HG03045 (cell line): Measurements from ENCODE around the gene LUC7L3.

Source experiments
- ATAC-seq: cut with Tn5 transposase; IDR thresholded peaks from one replicate; pipeline ENCODE4 v1.9.1; 2021; ENCODE audit warnings: mild to moderate bottlenecking, moderate library complexity; ENCODE audit not compliant: unreplicated experiment

Gene LUC7L3

DNA sequence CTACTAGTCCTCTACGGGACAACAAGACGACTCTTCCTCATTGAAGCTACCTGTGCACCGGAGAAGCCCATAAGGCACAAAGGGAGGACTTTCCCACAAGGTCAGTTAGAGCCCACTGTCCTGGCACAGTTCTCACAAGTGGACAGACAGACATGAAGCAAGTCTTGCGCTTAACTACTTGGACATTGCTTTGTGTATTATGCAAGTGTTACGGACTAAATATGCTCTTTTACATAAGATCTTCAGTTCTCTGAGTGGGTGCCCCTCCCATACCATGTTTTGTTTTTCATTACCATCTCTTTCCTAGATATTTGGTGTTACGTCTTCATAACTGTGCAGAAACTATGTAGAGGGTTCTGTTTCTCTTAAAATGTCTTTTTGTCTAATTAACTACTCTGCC, 29.8 kb downstream of the LUC7L3 start:
- no peak for ATAC-seq

DNA sequence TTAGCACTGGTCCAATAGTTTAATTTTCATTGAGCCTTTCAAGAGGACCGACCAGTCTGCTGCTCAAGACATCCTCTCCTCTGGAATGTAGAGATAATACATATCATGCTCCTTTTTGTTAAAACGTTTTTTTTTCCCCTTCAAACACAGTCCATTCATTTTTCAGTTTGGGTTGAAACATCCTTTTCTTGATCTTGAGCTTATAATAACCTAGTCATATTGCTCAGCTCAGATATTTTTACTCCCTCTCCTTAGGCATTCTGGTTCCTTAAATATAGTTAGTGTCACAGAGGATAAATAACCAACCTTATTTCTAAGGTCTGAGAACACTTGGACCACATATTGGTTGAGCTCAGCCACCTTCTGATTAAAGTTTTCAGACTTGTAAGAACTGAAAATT, 35.1 kb downstream of the LUC7L3 start:
- ATAC-seq, result no peak

DNA sequence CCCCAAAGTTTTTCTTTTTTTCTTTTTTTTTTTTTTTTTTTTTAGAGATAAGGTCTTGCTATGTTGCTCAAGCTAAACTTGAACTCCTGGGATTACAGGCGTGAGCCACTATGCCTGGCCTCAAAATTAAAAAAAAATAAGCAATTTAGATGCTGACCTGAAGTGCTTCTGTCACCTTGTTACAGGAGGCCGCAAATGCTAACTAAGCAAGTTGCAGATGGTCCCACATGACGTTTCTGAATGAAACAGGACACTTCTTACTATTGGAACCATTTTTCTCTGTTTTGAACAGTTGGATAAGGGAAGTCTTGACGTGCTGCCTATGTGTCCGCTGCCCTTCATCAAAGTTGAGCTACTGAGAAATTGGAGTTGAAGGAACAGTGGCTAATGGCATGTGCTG, 39.1 kb downstream of the LUC7L3 start:
- ATAC-seq, result no peak

DNA sequence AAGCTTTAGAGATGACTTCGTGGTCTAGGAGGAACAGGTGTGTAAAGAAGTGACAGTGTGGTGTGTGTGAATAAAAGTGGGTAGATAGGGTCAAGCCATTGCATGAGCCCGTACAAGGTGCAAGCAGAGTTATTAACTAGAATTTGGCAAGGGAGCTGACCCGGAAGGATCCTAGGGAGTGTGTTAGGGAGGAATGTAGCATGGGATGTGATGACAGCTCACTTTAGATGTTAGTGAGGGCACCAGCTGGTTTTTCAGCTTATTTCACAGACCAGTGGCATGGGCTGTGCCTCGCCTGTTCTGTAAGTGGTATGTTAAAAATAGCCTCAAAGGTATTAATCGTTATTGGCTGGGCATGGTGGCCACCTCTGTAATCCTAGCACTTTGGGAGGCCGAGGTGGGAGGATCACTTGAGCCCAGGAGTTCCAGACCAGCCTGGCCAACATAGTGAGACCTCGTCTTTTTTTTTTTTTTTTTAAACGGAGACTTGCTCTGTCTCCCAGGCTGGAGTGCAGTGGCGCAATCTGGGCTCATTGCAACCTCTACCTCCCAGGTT, 39.7 kb downstream of the LUC7L3 start:
- no peak for ATAC-seq

DNA sequence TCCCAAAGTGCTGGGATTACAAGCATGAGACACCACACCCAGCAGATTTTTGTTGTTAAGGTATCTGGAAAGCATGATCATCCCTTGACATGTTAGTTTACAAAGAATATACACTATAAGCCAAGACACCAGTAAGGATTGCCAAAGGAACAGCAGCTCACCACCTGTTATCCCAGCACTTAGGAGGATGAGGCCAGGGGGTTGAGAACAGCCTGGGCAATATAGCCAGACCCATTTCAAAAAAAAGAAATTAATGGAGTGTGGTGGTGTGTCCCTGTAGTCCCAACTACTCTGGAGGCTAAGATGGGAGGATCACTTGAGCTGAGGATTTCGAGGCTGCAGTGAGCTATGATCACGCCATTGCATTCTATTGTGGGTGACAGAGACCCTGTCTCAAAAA, 42.8 kb downstream of the LUC7L3 start:
- no peak for ATAC-seq

DNA sequence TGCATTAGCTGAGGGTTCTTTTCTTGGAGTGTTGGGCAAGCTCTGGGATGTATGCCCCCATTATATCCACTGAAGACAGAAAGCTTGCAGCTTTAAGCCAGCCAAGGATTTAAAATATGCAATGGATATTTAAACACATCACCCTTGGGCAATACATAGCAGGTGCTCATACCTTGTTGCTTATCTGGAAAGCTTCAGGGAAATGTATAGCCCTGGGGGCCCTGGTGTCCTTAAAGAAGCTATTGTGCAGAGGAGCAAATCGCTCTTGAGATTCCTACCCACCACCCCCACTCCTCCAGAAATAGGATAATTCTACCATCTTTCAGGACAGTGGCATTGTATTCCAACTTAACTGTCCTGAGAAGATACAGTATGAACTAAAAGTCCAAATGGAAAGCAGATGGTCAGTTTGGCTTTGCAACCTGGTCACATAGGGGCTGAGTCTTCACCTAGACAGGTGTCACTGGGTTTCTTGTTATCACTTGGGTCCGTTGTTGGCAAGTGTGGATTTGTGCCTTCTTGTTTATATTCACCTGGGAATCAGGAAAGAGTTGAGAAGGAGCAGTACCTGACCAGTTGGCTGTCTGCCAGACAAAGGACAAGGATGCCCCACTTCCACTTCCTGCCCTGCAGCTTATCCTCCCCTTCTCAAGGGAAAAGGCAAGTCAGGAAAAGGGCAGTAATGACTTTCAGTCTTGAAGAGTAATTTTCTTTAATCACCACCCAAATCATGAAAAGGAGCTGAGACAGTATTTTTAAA, 44.5 kb downstream of the LUC7L3 start:
- no peak for ATAC-seq

DNA sequence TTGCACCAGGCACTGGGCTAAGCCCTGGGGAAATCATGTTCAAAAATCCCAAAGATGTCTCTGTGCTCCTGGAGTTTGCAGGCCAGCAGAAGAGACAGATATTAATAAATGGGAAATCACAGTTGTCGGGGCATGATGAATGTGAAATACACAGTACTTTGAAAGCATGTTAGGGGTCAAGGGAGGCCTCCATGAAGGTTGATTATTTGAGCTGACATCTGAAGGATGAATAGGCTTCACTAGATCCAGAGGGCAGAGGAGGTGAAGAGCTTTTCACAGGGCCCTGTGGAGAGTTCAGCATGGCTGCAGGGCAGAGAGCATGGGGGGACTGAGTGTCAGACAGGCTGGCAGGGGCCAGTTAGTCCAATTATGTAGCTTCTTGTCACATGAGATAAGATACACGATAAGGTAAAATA, 45.3 kb downstream of the LUC7L3 start:
- ATAC-seq, result no peak

DNA sequence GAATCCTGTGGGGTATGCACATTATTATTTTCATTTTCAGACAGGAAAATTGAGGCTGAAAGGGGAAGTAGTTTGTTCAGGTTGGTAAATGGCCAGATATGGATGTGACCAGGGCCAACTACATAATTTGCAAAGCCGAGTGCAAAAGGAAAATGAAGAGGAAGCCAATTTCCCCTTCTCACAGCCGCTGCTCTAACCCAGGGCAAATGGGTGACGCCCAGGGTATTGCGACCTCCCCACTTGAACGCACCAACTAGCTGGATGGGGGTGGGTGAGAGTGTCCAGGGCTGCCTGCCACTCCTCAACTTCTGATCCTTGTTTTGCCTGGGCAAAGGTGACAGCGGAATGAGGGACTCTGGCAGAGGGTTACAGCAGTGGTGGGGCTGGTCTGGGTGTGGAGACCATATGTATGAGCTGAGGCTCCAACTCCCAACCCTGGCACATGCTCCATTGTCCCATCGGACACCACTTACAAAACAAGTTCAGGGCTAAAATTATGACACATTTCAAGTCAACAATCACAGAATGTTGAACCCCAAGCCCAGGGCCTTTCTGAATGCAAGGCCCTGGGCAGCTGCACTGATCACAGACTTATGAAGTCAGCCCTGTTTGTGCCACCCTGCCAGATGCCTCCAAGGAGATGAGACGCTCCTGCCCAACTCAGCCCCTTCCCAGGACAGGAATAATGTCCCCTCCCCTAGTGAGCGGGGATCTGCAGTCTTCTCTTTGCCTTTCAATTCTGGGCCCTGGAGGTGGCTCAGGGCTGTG, 46.2 kb downstream of the LUC7L3 start:
- no peak for ATAC-seq

DNA sequence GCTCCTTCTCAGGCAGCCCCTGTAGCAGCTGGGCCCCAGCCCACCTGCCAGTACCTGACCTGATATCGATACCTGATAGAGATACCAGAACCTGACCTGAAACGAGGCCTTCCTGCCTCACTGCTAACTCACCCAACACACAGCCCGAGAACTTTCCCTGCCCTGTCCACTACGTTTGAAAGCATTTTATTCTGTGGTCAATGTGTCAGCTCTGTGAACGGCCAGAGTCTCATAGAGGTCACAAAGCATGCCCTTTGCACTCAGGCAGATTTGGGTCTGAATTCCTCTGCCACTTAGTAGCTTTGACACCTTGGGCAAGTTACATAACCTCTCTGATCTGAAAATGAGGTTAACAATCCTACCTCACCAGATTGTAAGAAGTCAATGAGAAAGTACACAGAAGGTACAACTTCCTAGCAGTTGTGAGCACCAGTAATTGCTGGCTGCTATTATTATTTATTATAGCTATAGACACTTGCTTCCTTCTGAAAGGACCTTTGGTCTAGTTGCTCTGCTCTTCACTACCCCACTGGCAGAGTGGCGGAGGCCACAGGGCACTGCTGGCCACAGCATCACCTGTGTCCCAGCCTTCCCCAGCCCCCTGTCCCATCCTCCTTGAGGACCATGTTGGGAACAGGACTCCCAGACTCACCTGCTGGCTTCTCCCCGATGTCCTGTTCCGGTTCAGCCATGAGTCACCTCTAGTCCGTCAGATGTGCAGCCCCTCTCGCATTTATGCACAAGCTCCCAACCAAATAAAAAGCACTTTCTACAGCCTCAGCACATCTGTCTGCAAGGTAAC, 47.0 kb downstream of the LUC7L3 start:
- no peak for ATAC-seq

DNA sequence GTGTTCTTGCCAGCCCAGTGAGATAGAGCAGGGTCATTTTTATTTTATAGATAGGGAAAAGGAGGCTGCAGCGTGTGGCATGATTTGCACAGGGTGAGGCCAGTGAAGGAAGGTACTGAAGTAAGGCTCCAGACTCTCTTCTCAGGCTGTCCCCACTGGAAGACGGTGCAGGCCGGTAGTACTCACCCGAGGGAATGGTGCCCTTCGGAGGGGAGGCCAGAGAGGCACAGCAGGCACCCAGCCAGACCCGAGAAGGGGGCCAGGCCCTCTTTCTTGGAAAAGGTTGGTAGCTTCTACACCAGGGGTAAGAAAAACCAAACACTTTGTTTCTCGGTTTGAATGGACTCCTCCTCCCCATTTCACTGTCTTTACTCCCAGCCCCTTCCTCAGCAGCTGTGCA, 47.6 kb downstream of the LUC7L3 start:
- no peak for ATAC-seq

DNA sequence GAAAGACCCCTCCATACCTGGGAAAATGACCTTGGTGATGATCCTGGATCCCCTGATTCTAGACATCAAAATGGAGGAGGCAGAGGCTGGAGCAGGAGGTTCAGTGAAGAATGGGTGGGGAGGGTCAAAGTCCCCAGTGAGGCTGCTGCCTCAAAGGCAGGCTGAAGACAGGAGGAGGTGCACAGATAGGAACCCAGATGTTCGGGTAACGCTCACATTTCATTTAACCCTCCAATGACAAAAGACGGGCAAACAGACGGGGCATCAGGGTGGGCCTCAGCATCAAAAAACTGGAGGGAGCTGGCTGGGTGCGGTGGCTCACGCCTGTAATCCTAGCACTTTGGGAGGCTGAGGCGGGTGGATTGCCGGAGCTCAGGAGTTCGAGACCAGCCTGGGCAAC, 48.0 kb downstream of the LUC7L3 start, which contains the start of gene ANKRD40CL:
Gene ANKRD40CL (minus strand): TSS at position 73 of the 400 bp plus-strand sequence. CDS start 605 bp downstream, outside the sequence.
- no peak for ATAC-seq

DNA sequence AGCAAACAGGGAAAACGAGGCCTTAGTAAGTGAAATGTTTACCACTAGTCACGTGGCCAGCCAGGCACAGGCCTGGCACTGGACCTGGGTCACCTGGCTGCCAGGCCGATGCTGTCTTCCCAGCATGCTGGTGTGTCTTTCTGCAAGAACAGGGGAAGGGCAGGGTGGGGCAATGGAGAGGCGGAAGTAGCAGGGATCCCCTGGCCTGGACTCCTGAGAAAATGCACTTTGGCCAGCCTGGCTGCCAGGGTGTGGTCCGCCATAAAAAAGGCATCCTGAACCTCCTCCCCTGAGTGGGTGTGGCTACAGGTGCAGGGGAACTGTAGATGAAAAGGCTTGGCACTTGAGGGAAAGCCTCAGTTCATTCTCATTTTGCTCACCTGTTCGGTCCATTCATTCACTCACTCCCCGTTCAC, 49.0 kb downstream of the LUC7L3 start:
- no peak for ATAC-seq

DNA sequence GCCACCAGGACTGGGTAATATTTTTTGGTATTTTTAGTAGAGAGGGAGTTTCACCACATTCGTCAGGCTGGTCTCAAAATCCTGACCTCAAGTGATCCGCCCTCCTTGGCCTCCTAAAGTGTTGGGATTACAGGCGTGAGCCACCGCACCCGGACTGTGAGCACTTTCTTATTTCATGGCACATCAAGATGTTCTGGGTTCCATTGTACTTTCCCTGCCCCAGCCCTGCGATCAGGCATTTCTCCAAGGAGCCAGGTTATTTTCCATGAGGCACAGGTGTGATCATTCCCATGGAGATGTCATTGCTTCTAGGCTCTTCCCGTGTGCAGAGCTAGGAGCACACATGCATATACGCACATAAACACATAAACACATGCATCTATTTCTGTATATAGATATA, 50.5 kb downstream of the LUC7L3 start:
- no peak for ATAC-seq

DNA sequence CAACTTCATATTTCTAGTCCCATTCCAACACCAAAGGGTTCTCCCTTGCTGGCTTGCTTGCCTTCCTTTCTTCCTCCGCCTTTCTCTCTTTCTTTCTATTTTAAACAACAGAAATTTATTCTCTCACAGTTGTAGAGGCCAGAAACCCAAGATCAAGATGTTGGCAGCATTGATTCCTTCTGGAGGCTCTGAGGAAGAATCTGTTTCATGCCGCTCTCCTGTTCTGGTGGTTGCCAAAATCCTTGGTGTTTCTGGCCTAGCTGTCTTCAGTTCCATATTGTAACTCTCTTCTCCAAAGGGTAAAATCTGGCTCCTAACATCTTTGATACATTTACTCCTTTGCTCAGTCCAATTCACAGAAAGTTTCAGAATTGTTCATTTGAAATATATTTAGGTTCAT, 50.9 kb downstream of the LUC7L3 start:
- no peak for ATAC-seq

DNA sequence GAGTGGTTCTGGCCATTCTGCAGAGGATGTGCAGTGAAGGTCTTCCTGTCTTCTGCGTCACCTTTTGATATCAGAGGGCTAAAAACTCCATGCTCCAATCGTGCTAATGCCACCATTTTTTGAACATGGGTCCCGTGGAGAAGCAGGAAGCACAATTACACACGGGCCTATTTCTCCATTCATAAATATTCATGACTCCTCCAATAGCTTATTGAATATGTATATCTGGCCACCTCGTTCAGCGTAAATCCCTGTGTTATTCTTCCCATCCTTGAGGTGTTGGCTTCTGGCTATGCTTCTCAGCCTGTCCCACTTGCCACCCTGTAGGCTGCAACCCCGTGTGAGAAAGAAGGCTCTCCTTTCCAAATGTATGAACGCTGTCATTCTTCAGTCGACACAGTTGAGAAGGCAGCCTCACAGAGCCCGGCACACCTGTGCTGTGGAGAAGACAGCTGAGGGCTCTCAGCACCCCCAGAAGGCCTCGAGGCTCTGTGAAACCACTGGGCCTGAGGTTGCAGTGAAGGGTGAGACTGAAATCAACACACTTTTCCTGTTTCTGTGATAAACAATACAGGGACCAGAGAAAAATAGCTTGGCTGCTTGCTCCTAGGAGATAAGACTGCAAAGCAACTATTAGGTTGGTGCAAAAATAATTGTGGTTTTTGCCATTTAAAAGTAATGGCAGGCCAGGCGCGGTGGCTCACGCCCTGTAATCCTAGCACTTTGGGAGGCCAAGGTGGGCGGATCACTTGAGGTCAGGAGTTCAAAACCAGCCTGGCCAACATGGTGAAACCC, 52.8 kb downstream of the LUC7L3 start:
- ATAC-seq, result no peak

DNA sequence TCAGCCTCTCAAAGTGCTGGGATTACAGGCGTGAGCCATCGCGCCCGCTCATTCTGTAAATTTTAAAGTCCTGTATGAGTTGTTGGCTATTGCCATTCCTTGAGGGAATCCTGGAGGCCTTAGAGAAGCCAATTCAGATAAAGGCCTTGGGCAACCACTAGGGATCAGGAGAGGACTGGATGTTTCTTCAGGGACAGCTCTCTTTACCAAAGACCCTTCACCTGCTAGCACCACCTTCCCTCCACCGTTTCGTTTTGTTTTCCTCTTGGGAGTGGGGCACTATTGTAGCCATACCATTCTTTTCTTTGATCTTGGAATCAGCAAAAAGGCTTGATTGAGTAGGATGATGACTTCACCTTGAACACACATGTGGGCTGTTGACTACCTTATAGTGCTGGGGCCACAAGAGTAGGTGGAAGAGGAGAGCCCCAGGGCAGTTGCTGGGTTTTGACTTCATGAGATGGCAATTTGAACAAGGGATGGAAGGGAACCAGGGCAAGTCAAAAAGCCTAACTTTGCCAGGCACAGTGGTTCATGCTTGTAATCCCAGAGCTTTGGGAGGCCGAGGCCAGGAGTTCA, 54.9 kb downstream of the LUC7L3 start:
- no peak for ATAC-seq

DNA sequence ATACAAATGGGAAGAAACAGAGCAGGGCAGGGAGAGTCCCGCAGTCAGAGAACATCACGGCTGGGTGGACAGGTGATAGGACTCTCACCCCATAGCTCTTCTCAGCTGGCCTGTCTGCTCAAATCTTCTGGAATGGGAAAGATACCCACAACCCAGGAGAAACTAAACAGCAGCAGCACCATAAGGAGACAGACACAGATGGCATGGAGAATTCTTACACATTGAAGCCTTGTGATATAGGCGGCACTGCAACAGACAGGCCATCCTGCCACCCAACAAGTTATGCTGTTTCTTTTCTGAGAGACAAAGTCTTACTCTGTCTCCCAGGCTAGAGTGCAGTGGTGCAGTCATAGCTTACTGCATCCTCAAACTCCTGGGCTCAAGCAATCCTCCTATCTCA, 56.5 kb downstream of the LUC7L3 start:
- no peak for ATAC-seq

DNA sequence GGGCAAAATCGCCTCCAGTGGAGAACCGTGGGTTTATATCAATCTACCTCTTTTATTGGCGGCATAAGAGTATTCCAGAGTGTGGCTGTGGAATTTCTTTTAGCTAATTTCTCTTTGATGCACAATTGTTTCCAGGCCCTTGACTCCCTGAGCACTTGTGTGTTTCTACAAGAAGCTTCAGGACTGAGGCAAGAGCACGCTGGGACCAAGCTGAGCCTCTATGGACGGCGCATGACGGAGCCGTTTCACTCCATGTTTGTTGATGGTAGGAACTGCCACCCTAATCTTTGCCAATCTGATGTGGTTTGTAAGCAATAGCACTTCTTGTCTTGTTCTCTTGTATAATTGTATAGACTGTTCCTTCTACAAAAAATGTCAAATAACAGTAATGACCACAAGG, 59.1 kb downstream of the LUC7L3 start:
- no peak for ATAC-seq

DNA sequence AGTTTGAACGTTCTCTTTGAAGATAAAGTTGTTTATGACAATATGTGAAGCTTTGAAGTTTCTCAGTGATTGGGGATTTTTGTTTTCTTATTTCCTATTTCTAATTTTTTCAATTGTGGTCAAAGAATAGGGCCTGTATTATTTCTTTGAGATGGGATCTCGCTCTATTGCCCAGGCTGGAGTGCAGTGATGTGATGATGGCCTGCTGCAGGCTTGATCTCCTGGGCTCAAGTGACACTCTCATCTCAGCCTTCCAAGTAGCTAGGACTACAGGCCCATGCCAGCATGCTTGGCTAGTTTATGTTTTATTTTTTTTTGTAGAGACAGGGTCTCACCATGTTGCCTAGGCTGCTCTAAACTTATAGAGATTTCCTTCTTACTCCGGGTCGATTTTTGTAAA, 59.6 kb downstream of the LUC7L3 start:
- ATAC-seq, result no peak

DNA sequence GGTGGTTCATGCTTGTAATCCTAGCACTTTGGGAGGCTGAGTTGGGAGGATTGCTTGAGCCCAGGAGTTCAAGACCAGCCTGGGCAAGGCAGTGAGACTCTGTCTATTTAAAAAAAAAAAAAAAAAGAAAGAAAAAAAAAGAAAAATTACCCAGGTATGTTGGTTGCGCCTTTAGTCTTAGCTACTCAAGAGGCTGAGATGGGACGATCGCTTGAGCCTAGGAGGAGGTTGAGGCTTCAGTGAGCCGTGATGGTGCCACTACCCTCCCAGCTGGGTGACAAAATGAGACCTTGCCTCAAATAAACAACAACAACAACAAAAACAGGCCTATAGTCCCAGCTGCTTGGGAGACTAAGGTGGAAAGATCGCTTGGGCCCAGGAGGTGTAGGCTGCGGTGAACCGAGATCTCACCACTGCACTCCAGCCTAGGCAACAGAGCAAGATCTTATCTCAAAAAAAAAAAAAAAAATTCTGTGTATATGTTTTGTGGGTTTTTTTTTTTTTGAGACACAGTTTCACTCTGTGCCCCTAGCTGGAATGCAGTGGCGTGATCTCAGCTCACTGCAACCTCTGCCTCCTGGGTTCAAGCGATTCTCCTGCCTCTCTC, 60.4 kb downstream of the LUC7L3 start:
- ATAC-seq, result no peak
